Endothelial cell of umbilical vein (primary cell): ENCODE results near the gene SMAD5. TPM values are rescaled to one million over a fixed set of nuclear protein-coding genes. Genes with fewer than 3 reads are reported as not detected.

ENCODE experiments used
- BruUV-seq: library from RNA; stranded (reverse); fragments of 400-500 nt; replicated peaks from 2 replicates; lab custom pipeline; 2021; lab: Mats Ljungman, UMichigan
- CTCF ChIA-PET: fragments of 300-600, 350-600 bp; sonication (Branson Sonifier 250); formaldehyde crosslinking; loops from one replicate; lab custom pipeline; 2021; ENCODE audit warnings: antibody characterized with exemption, inconsistent platforms; lab: Charles Lee
- POLR2A ChIA-PET: fragments of 300-600, 350-600 bp; sonication (Branson Sonifier 250); formaldehyde crosslinking; loops from one replicate; lab custom pipeline; 2021; ENCODE audit warnings: antibody characterized with exemption, inconsistent platforms; lab: Charles Lee
- DNase-seq: peaks from one replicate; pipeline ENCODE4 v3.0.0-alpha.2; 2011; ENCODE audit warnings: low read depth, low spot score
- FAIRE-seq: peaks from 2 replicates; lab custom pipeline; 2011; peaks lifted over from hg19 to GRCh38; lab: Jason Lieb, UNC
- H2AFZ ChIP-seq: 2 replicates; pipeline ENCODE4 v1.6.0; 2012; ENCODE audit warnings: low read depth, low read length, control low read depth, inconsistent platforms
- H3K27ac ChIP-seq: 2 replicates; pipeline ENCODE4 v1.5.1; 2011; ENCODE audit warnings: low read depth, mild to moderate bottlenecking, control low read depth, low read length, moderate library complexity; ENCODE audit not compliant: insufficient read depth
- H3K27me3 ChIP-seq, 2 experiments: 2 replicates each; pipeline versions ENCODE4 v1.6.0 to v1.6.1; 2011; ENCODE audit warnings: low read length in 2 of 2, mixed read lengths in 1 of 2; ENCODE audit not compliant: control insufficient read depth in 2 of 2, insufficient read depth in 2 of 2
- H3K36me3 ChIP-seq, 2 experiments: 2 replicates in 1 of 2; 3 replicates in 1 of 2; pipeline ENCODE4 v1.5.1; 2011; ENCODE audit warnings: low read length in 2 of 2, mild to moderate bottlenecking in 1 of 2, moderate library complexity in 1 of 2; ENCODE audit not compliant: control insufficient read depth in 2 of 2, insufficient read depth in 2 of 2; ENCODE audit errors: extremely low read depth in 1 of 2
- H3K4me1 ChIP-seq: 3 replicates; pipeline ENCODE4 v1.5.1; 2011; ENCODE audit warnings: mild to moderate bottlenecking, low read length; ENCODE audit not compliant: control insufficient read depth, insufficient read depth; ENCODE audit errors: extremely low read depth
- H3K4me2 ChIP-seq: 2 replicates; pipeline ENCODE4 v1.6.1; 2011; ENCODE audit warnings: low read length, control low read depth, mixed read lengths; ENCODE audit not compliant: insufficient read depth
- H3K4me3 ChIP-seq, 3 experiments: fragments of 200-600 bp in 1 of 3; sonication (generic), shearing (Covaris generic) in 1 of 3; replicated peaks in 1 of 3; 2 replicates each; pipeline ENCODE4 v1.5.1; 2011 to 2016; ENCODE audit warnings: control low read depth in 3 of 3, low read length in 3 of 3, mild to moderate bottlenecking in 2 of 3, inconsistent platforms in 1 of 3, low read depth in 1 of 3, moderate library complexity in 1 of 3; ENCODE audit not compliant: insufficient read depth in 1 of 3
- H3K79me2 ChIP-seq: 2 replicates; pipeline ENCODE4 v1.6.0; 2012; ENCODE audit warnings: low read length, inconsistent platforms; ENCODE audit not compliant: control insufficient read depth, insufficient read depth
- H3K9ac ChIP-seq: replicated peaks from 2 replicates; pipeline ENCODE3; 2011; ENCODE audit warnings: low read length, control low read depth; ENCODE audit not compliant: insufficient read depth; ENCODE audit errors: extremely low read depth
- H3K9me1 ChIP-seq: replicated peaks from 3 replicates; pipeline ENCODE4 v1.6.0; 2011; ENCODE audit warnings: mild to moderate bottlenecking, low read length; ENCODE audit not compliant: control insufficient read depth, insufficient read depth; ENCODE audit errors: extremely low read depth
- H3K9me3 ChIP-seq: replicated peaks from 2 replicates; pipeline ENCODE4 v1.5.1; 2012; ENCODE audit warnings: low read length, inconsistent platforms; ENCODE audit not compliant: control insufficient read depth, insufficient read depth
- H4K20me1 ChIP-seq: replicated peaks from 2 replicates; pipeline ENCODE3; 2011; ENCODE audit warnings: mild to moderate bottlenecking, low read length; ENCODE audit not compliant: control insufficient read depth, insufficient read depth; ENCODE audit errors: extremely low read depth
- EZH2 ChIP-seq: IDR thresholded peaks from 2 replicates; pipeline ENCODE4 v1.6.1; 2012; ENCODE audit warnings: borderline replicate concordance, low read depth, mild to moderate bottlenecking, moderate library complexity, low read length, inconsistent platforms; ENCODE audit not compliant: severe bottlenecking
- FOS ChIP-seq: IDR thresholded peaks from 2 replicates; pipeline ENCODE4 v1.6.1; 2011; ENCODE audit warnings: mild to moderate bottlenecking, low read length, moderate library complexity, borderline replicate concordance; ENCODE audit not compliant: insufficient read depth
- GATA2 ChIP-seq: IDR thresholded peaks from 2 replicates; pipeline ENCODE4 v1.7.0; 2011; ENCODE audit warnings: low read depth, mild to moderate bottlenecking, moderate library complexity, mixed read lengths, low read length; ENCODE audit not compliant: insufficient read length, insufficient read depth
- JUN ChIP-seq: IDR thresholded peaks from 2 replicates; pipeline ENCODE4 v1.6.1; 2011; ENCODE audit warnings: borderline replicate concordance, low read depth; ENCODE audit not compliant: insufficient read length, insufficient read depth
- MYC ChIP-seq: IDR thresholded peaks from one replicate; pipeline ENCODE4 v1.6.1; 2011; ENCODE audit warnings: mild to moderate bottlenecking, low read depth, low read length
- POLR2A ChIP-seq: IDR thresholded peaks from 2 replicates; pipeline ENCODE4 v1.6.1; 2012; ENCODE audit warnings: low read depth, mild to moderate bottlenecking, control low read depth, low read length
- POLR2AphosphoS5 ChIP-seq: IDR thresholded peaks from 2 replicates; pipeline ENCODE4 v1.6.1; 2012; ENCODE audit warnings: low read depth, mild to moderate bottlenecking, control low read depth, low read length, moderate library complexity; ENCODE audit not compliant: insufficient read depth
- dilution Hi-C: fragments of 300-500 bp; cut with MboI; formaldehyde crosslinking; loops from one replicate; pipeline ENCODE4 v1.15.0; 2019; ENCODE audit warnings: low sequenced_read_pairs; ENCODE audit not compliant: extremely low pct_ligation_motif_present
- intact Hi-C: fragments of 100-400 bp; cut with micrococcal nuclease; formaldehyde crosslinking; loops from one replicate; pipeline ENCODE4 v1.10.0; 2022
- polyA plus RNA-seq, 4 experiments: library from polyadenylated mRNA; depleted of rRNA in 3 of 4; stranded (reverse) in 3 of 4; unstranded in 1 of 4; fragments of >200 nt; gene quantifications; 2 replicates each; pipeline versions ENCODE4 v1.2.1 to v1.2.3, GENCODE V29; 2011 to 2012; ENCODE audit warnings: missing spikeins in 1 of 4
- total RNA-seq: library from RNA; stranded (reverse); gene quantifications from 2 replicates; pipeline ENCODE4 v1.2.3, GENCODE V29; 2021
- TF ChIP-seq, protein P1 (sequence below), 2 donors: IDR thresholded peaks; 1 replicate in 1 of 2; 2 replicates in 1 of 2; pipeline ENCODE4 v1.5.1; 2011; ENCODE audit warnings: low read length in 2 of 2, mild to moderate bottlenecking in 2 of 2, moderate library complexity in 2 of 2, control low read depth in 1 of 2, inconsistent platforms in 1 of 2, low read depth in 1 of 2; ENCODE audit not compliant: insufficient read depth in 1 of 2; ENCODE audit errors: extremely low read depth in 1 of 2
- TF ChIP-seq, protein P2 (sequence below): IDR thresholded peaks from 2 replicates; pipeline ENCODE4 v1.6.1; 2011; ENCODE audit not compliant: insufficient read depth, insufficient read length

Gene SMAD5
- total and polyA plus RNA-seq, 2 donors (not counting 3 experiments of a cell fraction or from before 2014, with no cell fraction given): 26.0 to 66.0 TPM

DNA sequence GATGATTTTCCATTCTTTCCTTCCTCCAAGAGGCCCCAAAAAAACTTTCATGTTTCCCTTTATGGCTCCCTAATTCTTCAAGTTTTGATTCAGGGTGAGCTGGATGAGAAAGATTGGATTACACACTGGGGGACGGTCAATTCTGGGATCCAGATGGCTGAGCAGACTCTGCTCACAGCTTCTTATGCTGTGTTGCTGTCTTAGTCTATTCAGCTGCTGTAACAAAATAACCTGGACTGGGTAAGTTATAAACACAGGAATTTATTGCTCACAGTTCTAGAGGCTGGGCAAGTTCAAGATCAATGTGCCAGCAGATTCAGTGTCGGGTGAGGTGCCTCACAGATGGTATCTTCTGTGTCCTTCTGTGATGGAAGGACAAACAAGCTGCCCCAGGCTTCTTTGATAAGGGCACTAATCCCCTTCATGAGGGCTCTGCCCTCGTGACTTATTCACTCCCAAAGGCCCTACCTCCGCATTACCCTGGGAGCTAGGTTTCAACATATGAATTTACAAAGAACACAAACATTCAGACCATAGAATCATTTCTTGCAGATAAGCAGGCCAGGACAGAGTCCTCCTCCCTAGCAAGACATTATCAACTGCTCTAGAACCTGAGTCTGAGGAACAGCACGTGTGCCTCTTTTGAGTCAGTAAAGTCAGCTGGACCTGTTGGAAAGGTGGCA is 23.1 kb upstream of the SMAD5 start:
- BruUV-seq: no TSS peak
- H4K20me1 ChIP-seq: no peaks in the 10 kb centered on the region
- ChIA-PET CTCF (interaction anchor here (0.7 kb wide), 1 partner anchor 27 kb away, joined by 3 read pairs; no protein-coding TSS in a partner anchor), POLR2A (no interaction called here)
- no peaks in the 10 kb centered on the region for H3K4me1 ChIP-seq
- no peak overlapping the region for H3K4me3 ChIP-seq
- H3K79me2 ChIP-seq: no peaks in the 10 kb centered on the region
- no peak for TF ChIP-seq EZH2
- TF ChIP-seq FOS: no peak
- TF ChIP-seq, protein P1, sequence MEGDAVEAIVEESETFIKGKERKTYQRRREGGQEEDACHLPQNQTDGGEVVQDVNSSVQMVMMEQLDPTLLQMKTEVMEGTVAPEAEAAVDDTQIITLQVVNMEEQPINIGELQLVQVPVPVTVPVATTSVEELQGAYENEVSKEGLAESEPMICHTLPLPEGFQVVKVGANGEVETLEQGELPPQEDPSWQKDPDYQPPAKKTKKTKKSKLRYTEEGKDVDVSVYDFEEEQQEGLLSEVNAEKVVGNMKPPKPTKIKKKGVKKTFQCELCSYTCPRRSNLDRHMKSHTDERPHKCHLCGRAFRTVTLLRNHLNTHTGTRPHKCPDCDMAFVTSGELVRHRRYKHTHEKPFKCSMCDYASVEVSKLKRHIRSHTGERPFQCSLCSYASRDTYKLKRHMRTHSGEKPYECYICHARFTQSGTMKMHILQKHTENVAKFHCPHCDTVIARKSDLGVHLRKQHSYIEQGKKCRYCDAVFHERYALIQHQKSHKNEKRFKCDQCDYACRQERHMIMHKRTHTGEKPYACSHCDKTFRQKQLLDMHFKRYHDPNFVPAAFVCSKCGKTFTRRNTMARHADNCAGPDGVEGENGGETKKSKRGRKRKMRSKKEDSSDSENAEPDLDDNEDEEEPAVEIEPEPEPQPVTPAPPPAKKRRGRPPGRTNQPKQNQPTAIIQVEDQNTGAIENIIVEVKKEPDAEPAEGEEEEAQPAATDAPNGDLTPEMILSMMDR (IDR thresholded peaks at IDR 0.05; ENCODE audit: extremely low read depth in 1 of 2, insufficient read depth in 1 of 2, low read depth in 1 of 2, low read length in 2 of 2): no peak
- TF ChIP-seq MYC: no peak
- TF ChIP-seq, protein P2, sequence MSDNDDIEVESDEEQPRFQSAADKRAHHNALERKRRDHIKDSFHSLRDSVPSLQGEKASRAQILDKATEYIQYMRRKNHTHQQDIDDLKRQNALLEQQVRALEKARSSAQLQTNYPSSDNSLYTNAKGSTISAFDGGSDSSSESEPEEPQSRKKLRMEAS: no peak
- TF ChIP-seq POLR2AphosphoS5: no peak
- no peak for TF ChIP-seq POLR2A
- TF ChIP-seq GATA2: no peak
- no peak for TF ChIP-seq JUN
- no peaks in the 10 kb centered on the region for H3K9me3 ChIP-seq
- no peak overlapping the region for H2AFZ ChIP-seq
- DNase-seq: no peak
- no peak overlapping the region for H3K9ac ChIP-seq
- no peak overlapping the region for H3K27ac ChIP-seq
- intact Hi-C loops (no loop called here), dilution Hi-C loops (no loop called here)
- no peaks in the 10 kb centered on the region for H3K9me1 ChIP-seq
- H3K36me3 ChIP-seq: no peaks in the 10 kb centered on the region
- peaks cover 10 to 23% of the 10 kb centered on the region in 2 experiments for H3K27me3 ChIP-seq
- no peak overlapping the region for H3K4me2 ChIP-seq
- FAIRE-seq: no peak
